Endodermal cell (in vitro differentiated cells): Measurements from ENCODE around the gene LIX1L. TPM values are rescaled to one million over a fixed set of nuclear protein-coding genes. Genes with fewer than 3 reads are reported as not detected.

Experiments used
- DNase-seq: peaks from one replicate; pipeline ENCODE4 v3.0.0-alpha.2; 2017
- H3K27ac ChIP-seq: 2 replicates; pipeline ENCODE4 v1.5.1; 2013; ENCODE audit warnings: mild to moderate bottlenecking, low read depth, low read length, moderate library complexity
- H3K27me3 ChIP-seq: 2 replicates; pipeline ENCODE4 v1.6.1; 2013; ENCODE audit warnings: mild to moderate bottlenecking, low read length, moderate library complexity; ENCODE audit not compliant: insufficient read depth, control insufficient read depth, poor library complexity, severe bottlenecking
- H3K36me3 ChIP-seq: 2 replicates; pipeline ENCODE4 v1.7.0; 2013; ENCODE audit warnings: mild to moderate bottlenecking, low read length, moderate library complexity; ENCODE audit not compliant: control insufficient read depth, insufficient read depth
- H3K4me1 ChIP-seq: one replicate; pipeline ENCODE4 v1.7.0; 2013; ENCODE audit warnings: low read length; ENCODE audit not compliant: control insufficient read depth, insufficient read depth
- H3K4me3 ChIP-seq: 2 replicates; pipeline ENCODE4 v1.5.1; 2013; ENCODE audit warnings: mild to moderate bottlenecking, low read length, moderate library complexity
- H3K9ac ChIP-seq: 2 replicates; pipeline ENCODE4 v1.6.1; 2013; ENCODE audit warnings: mild to moderate bottlenecking, low read length, moderate library complexity; ENCODE audit not compliant: poor library complexity, severe bottlenecking; ENCODE audit errors: extremely low read depth
- H3K9me3 ChIP-seq: 2 replicates; pipeline ENCODE4 v1.6.1; 2013; ENCODE audit warnings: mild to moderate bottlenecking, low read length, moderate library complexity; ENCODE audit not compliant: control insufficient read depth
- H3K27ac Mint-ChIP-seq: 2 replicates; pipeline ENCODE4 v1.8.0; 2020; ENCODE audit warnings: mixed read lengths
- H3K27me3 Mint-ChIP-seq: 2 replicates; pipeline ENCODE4 v1.8.0; 2021; ENCODE audit warnings: mild to moderate bottlenecking, mixed read lengths; ENCODE audit not compliant: insufficient read depth
- H3K36me3 Mint-ChIP-seq: 2 replicates; pipeline ENCODE4 v1.8.0; 2020; ENCODE audit warnings: low read depth, mixed read lengths
- H3K4me1 Mint-ChIP-seq: 2 replicates; pipeline ENCODE4 v1.8.0; 2020; ENCODE audit warnings: mixed read lengths
- H3K4me3 Mint-ChIP-seq: 2 replicates; pipeline ENCODE4 v1.8.0; 2020; ENCODE audit warnings: mild to moderate bottlenecking, moderate library complexity, mixed read lengths
- H3K9me3 Mint-ChIP-seq: 2 replicates; pipeline ENCODE4 v1.8.0; 2020; ENCODE audit warnings: mild to moderate bottlenecking, mixed read lengths
- WGBS, 2 experiments: methylation state at CpG; one replicate each; pipeline versions ENCODE4 v1.1.5 to v1.1.7; 2013; ENCODE audit warnings: missing lambda C conversion rate in 2 of 2, mixed read lengths in 1 of 2; ENCODE audit not compliant: insufficient coverage in 1 of 2, insufficient read length in 1 of 2; 5-methylcytosine and 5-hydroxymethylcytosine counted together
- total RNA-seq, 2 donors: library from RNA; stranded (reverse); fragmentation: NEBNext Ultra II Directional in 1 of 2; extraction: Animal tissue kit (Norgen Biotek cat#: 25700) in 1 of 2; gene quantifications; 2 replicates in 1 of 2; 3 replicates in 1 of 2; pipeline ENCODE4 v1.2.1, GENCODE V29; 2021
- TF ChIP-seq, protein P1 (sequence below): fragments of 200-600 bp; sonication (generic); conservative IDR thresholded peaks from 2 replicates; pipeline ENCODE4 v1.5.0; 2021; ENCODE audit warnings: antibody characterized with exemption, mild to moderate bottlenecking

LIX1L gene
- total RNA-seq, 2 donors from 2014 or later: 16.6 to 21.3 TPM

DNA sequence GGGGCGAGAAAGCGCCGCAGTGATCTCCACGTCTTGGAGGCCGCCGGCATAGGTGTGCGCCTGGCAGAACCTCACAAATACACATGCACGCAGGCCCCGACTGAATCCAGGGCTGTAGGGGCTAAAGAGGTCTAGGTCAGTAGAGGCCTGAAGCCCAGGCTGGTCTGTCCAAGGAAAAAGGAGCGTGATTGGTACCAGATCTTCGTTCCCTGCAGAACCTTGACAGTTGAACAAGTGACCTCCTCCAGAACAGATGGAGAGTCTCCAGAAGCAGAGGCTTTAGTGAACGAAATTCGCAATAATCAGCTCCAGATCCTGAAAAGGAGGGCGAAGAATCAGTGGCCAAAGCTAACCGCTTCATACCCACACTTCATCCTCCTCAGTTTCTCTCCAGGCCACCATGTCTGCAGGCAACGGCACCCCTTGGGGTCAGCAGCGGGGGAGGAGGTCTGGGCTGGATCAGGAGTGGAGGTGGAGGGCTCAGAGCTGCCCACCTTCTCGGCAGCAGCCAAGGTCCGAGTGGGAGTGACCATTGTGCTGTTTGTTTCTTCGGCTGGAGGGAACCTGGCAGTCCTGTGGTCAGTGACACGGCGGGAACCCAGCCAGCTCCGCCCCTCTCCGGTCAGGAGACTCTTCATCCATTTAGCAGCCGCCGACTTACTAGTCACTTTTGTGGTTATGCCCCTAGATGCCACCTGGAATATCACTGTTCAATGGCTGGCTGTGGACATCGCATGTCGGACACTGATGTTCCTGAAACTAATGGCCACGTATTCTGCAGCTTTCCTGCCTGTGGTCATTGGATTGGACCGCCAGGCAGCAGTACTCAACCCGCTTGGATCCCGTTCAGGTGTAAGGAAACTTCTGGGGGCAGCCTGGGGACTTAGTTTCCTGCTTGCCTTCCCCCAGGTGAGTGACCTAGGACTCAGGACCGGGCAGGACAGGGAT, 38.6 kb downstream of the LIX1L start:
- no peaks in the 10 kb centered on the region for H3K9me3 Mint-ChIP-seq
- H3K4me3 Mint-ChIP-seq: peak overlapping the region; percentile 83
- no peak overlapping the region for H3K27ac ChIP-seq
- TF ChIP-seq, protein P1, sequence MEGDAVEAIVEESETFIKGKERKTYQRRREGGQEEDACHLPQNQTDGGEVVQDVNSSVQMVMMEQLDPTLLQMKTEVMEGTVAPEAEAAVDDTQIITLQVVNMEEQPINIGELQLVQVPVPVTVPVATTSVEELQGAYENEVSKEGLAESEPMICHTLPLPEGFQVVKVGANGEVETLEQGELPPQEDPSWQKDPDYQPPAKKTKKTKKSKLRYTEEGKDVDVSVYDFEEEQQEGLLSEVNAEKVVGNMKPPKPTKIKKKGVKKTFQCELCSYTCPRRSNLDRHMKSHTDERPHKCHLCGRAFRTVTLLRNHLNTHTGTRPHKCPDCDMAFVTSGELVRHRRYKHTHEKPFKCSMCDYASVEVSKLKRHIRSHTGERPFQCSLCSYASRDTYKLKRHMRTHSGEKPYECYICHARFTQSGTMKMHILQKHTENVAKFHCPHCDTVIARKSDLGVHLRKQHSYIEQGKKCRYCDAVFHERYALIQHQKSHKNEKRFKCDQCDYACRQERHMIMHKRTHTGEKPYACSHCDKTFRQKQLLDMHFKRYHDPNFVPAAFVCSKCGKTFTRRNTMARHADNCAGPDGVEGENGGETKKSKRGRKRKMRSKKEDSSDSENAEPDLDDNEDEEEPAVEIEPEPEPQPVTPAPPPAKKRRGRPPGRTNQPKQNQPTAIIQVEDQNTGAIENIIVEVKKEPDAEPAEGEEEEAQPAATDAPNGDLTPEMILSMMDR: no peak
- peak; percentile 87 for DNase-seq
- peaks cover 39% of the 10 kb centered on the region for H3K36me3 ChIP-seq
- H3K4me3 ChIP-seq: peak overlapping the region; percentile 85
- H3K27ac Mint-ChIP-seq: peak overlapping the region; percentile 94
- H3K27me3 ChIP-seq: no peaks in the 10 kb centered on the region
- H3K27me3 Mint-ChIP-seq: no peaks in the 10 kb centered on the region
- H3K9ac ChIP-seq: peak overlapping the region; percentile 52
- WGBS, 2 experiments: 11 to 12% methylated on average over 19 to 33 of the region's 33 CpGs
- peaks cover 26% of the 10 kb centered on the region for H3K36me3 Mint-ChIP-seq
- no peaks in the 10 kb centered on the region for H3K9me3 ChIP-seq
- peaks cover 8% of the 10 kb centered on the region for H3K4me1 ChIP-seq
- peaks cover 24% of the 10 kb centered on the region for H3K4me1 Mint-ChIP-seq

DNA sequence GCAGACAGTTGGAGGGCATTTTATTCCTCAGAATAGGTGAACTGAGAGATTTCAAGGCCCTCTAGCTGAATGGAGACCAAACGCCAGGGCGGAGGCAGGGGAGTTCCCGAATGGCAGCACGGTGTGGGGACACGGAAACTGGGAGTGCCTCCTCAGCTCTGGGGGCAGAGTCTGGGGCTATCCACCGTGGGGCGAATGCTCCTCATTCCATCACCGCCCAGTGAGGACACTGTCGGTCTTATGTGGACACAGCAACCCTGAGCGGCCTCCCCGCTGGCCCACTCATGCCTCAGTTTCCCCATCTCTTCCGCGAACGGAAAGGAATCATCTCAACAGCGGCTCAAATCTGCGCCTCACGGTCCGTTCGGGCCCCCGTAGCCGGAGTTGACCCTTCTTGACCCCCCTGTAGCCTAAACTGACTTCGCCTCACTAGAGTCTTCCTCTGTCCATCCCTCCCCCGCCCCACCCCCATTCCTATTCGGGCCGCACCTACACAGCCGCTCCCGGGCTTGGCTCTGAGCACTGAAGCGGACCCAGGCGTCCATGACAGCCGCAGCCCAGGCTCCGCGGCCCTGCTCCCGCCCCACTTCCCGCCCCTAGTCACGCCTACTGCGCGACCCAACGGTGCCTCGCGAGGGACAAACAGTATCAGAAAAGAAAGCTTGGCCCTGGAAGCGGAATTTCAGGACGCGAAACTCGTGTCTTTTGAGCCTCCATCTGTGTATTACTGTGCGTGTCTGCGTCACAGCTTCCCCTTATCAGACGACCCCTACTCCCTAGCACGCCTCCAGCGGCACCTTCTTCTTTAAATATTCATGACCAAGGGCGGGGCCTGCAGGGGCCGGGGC, 39.4 kb downstream of the LIX1L start, which contains the start of gene PEX11B:
Gene PEX11B, minus strand, starts transcription at position 574 of the 848 bp plus-strand sequence. Its CDS starts 29 bp downstream, at position 545.
- peak within 1 kb of the TSS; percentile 85 for H3K4me3 ChIP-seq
- 3 to 6% methylated on average over 10 to 51 of the region's 51 CpGs for WGBS, 2 experiments
- H3K4me3 Mint-ChIP-seq: peak within 1 kb of the TSS; percentile 83
- H3K9me3 ChIP-seq: no peaks in the 10 kb centered on the region
- H3K4me1 Mint-ChIP-seq: peaks cover 24% of the 10 kb centered on the region
- H3K27me3 ChIP-seq: no peaks in the 10 kb centered on the region
- H3K9ac ChIP-seq: peak within 1 kb of the TSS; percentile 52
- peak; percentile 95 for DNase-seq
- H3K36me3 Mint-ChIP-seq: peaks cover 26% of the 10 kb centered on the region
- peak within 1 kb of the TSS; percentile 43 for H3K27ac ChIP-seq
- H3K36me3 ChIP-seq: peaks cover 37% of the 10 kb centered on the region
- no peaks in the 10 kb centered on the region for H3K9me3 Mint-ChIP-seq
- H3K27me3 Mint-ChIP-seq: no peaks in the 10 kb centered on the region
- H3K27ac Mint-ChIP-seq: peak within 1 kb of the TSS; percentile 94
- TF ChIP-seq, protein P1: no peak
- H3K4me1 ChIP-seq: peaks cover 8% of the 10 kb centered on the region

DNA sequence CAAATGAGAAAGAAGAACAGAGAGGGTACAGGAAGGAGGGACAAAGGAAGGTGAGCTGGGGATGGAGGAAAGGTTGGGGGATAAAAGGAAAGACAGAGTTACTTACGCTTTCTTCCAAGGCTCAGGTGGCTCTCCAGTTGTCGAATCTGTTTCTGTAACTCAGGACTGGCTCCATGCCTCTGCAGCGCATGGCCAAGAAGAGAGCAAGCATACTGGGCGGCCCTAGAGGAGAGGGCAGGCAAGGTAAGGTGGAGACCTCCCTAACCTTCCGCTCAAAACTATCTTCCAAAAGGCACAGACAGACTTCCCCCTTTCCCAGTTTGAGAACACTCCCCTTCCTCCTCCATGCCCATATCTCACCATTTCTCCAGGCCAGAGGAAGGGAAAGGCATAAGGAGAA, 40.2 kb downstream of the LIX1L start:
- H3K27ac Mint-ChIP-seq: no peak overlapping the region
- TF ChIP-seq, protein P1: no peak
- no peak overlapping the region for H3K27ac ChIP-seq

More for the DNA sequence above, 40.2 kb downstream of the LIX1L start:
- no peaks in the 10 kb centered on the region for H3K9me3 Mint-ChIP-seq
- H3K36me3 ChIP-seq: peaks cover 33% of the 10 kb centered on the region
- peaks cover 24% of the 10 kb centered on the region for H3K36me3 Mint-ChIP-seq
- H3K9ac ChIP-seq: peak overlapping the region; percentile 52
- H3K4me3 ChIP-seq: peak overlapping the region; percentile 85
- H3K9me3 ChIP-seq: no peaks in the 10 kb centered on the region
- 87 to 100% methylated on average over 1 to 5 of the region's 5 CpGs for WGBS, 2 experiments
- DNase-seq: no peak
- H3K4me1 ChIP-seq: peaks cover 8% of the 10 kb centered on the region
- no peaks in the 10 kb centered on the region for H3K27me3 Mint-ChIP-seq
- peaks cover 24% of the 10 kb centered on the region for H3K4me1 Mint-ChIP-seq
- H3K4me3 Mint-ChIP-seq: peak overlapping the region; percentile 83
- no peaks in the 10 kb centered on the region for H3K27me3 ChIP-seq
